Ectodermal cell (in vitro differentiated cells): ENCODE measurements around the gene PCDHGA7.
"Not testable (repeated sequence)": the region's sequence is repeated elsewhere in the genome, so short reads cannot be mapped to it uniquely, and the experiment has no call there.

Experiments used
- H3K27ac ChIP-seq: 2 replicates; pipeline ENCODE4 v1.7.0; 2013; ENCODE audit warnings: mild to moderate bottlenecking, low read depth, low read length; ENCODE audit not compliant: insufficient read depth, poor library complexity, severe bottlenecking
- H3K27me3 ChIP-seq: 2 replicates; pipeline ENCODE4 v1.7.0; 2013; ENCODE audit warnings: mild to moderate bottlenecking, low read length; ENCODE audit not compliant: insufficient read depth, control insufficient read depth, poor library complexity, severe bottlenecking
- H3K36me3 ChIP-seq: one replicate; pipeline ENCODE4 v1.7.0; 2013; ENCODE audit warnings: low read length; ENCODE audit not compliant: control insufficient read depth, insufficient read depth
- H3K4me1 ChIP-seq: one replicate; pipeline ENCODE4 v1.7.0; 2013; ENCODE audit warnings: low read length; ENCODE audit not compliant: control insufficient read depth, insufficient read depth
- H3K4me3 ChIP-seq: 2 replicates; pipeline ENCODE4 v1.7.0; 2013; ENCODE audit warnings: low read depth, low read length, control low read depth; ENCODE audit not compliant: insufficient read depth
- H3K9me3 ChIP-seq: 2 replicates; pipeline ENCODE4 v1.7.0; 2013; ENCODE audit warnings: mild to moderate bottlenecking, low read length, moderate library complexity; ENCODE audit not compliant: control insufficient read depth
- WGBS, 2 experiments: methylation state at CpG; one replicate each; pipeline ENCODE4 v1.1.7; 2013; ENCODE audit warnings: missing lambda C conversion rate in 2 of 2; 5-methylcytosine and 5-hydroxymethylcytosine counted together

Gene PCDHGA7

GRCh38 chr5:141366016-141366896 is 16.3 kb upstream of the PCDHGA7 start:
- no peak overlapping the region for H3K27ac ChIP-seq
- no peaks in the 10 kb centered on the region for H3K27me3 ChIP-seq
- no peak overlapping the region for H3K4me3 ChIP-seq
- H3K4me1 ChIP-seq, result no peaks in the 10 kb centered on the region
- peaks cover 4% of the 10 kb centered on the region for H3K36me3 ChIP-seq
- 95% methylated on average over 46 of the region's 46 CpGs for WGBS, 2 experiments
- peaks cover 2% of the 10 kb centered on the region for H3K9me3 ChIP-seq

DNA sequence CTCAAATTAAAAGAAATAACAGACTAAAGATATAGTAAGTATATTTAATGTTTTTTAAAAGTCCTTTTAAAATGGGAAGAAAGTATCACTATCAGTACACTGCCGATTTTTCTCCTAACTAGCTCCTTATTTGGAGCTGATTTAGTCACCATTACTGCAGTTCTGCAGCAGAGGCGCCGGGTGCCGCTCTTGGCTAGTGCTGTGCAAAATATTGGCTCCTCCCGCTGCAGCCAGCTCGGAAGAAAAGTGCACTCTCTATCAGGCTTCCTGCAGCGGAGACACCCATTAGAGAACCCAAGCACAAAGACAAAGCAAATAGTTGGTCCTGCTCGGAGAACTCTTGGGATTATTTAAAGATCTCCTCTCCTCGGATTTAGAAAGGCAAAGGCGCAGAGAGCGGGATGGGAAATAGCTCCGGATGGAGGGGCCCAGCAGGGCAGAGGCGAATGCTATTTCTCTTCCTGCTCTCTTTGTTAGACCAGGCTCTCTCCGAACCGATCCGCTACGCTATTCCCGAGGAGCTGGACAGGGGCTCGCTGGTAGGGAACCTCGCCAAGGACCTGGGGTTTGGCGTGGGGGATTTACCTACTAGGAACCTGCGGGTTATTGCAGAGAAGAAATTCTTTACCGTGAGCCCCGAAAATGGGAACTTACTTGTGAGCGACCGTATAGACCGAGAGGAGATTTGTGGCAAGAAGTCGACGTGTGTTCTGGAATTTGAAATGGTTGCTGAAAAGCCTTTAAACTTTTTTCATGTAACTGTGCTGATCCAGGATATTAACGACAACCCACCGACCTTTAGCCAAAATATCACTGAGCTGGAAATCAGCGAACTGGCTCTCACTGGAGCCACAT is 12.3 kb upstream of the PCDHGA7 start, which contains the start of gene PCDHGB3:
TSS of gene PCDHGB3 (plus strand) at position 249 of the 855 bp plus-strand sequence. CDS start at position 402, 153 bp downstream.
- WGBS, 2 experiments, result 94 to 95% methylated on average over 32 of the region's 32 CpGs
- H3K36me3 ChIP-seq, result no peaks in the 10 kb centered on the region
- H3K27me3 ChIP-seq, result no peaks in the 10 kb centered on the region
- no peak within 1 kb of the TSS for H3K4me3 ChIP-seq
- H3K9me3 ChIP-seq, result peaks cover 10% of the 10 kb centered on the region
- no peak within 1 kb of the TSS for H3K27ac ChIP-seq
- no peaks in the 10 kb centered on the region for H3K4me1 ChIP-seq

- peaks cover 10% of the 10 kb centered on the region for H3K9me3 ChIP-seq
- no peaks in the 10 kb centered on the region for H3K27me3 ChIP-seq
- WGBS, 2 experiments, result 95 to 96% methylated on average over 69 of the region's 69 CpGs
- no peak overlapping the region for H3K27ac ChIP-seq
- H3K36me3 ChIP-seq, result no peaks in the 10 kb centered on the region
- H3K4me1 ChIP-seq, result no peaks in the 10 kb centered on the region
- no peak overlapping the region for H3K4me3 ChIP-seq
Observed at GRCh38 chr5:141371572-141372475, 10.7 kb upstream of the PCDHGA7 start.

DNA sequence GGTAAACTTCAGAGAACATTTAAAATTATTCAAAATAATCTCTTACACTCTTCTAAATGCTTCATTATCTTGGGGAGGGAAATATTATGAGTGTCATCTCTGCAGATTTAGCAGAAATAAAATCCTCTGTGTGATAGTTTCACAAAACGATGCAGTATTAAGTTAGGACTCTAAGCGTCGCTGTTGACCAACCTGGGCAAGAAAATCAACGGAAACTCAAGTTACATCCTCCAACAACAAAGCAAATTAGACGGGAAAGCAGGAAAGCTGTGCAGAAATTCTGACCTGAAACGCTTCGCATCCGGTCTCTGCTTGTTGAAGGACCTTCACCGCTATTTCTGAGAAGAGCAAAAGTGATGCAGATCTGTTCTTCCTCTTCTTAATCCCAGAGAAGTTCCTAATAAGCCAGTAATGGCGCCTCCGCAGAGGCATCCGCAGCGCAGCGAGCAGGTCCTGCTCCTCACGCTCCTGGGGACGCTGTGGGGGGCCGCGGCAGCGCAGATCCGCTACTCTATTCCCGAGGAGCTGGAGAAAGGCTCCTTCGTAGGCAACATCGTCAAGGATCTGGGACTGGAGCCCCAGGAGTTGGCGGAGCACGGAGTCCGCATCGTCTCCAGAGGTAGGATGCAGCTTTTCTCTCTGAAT is 8.7 kb upstream of the PCDHGA7 start, which contains the start of gene PCDHGA6:
TSS of gene PCDHGA6 (plus strand) at position 219 of the 645 bp plus-strand sequence. CDS start at position 412, 193 bp downstream.
- Histone ChIP-seq H3K4me1 (no peaks in the 10 kb centered on the region), H3K36me3 (no peaks in the 10 kb centered on the region), H3K27ac (no peak within 1 kb of the TSS), H3K4me3 (no peak within 1 kb of the TSS), H3K27me3 (no peaks in the 10 kb centered on the region), H3K9me3 (peaks cover 10% of the 10 kb centered on the region)
- 94% methylated on average over 27 of the region's 27 CpGs for WGBS, 2 experiments

DNA sequence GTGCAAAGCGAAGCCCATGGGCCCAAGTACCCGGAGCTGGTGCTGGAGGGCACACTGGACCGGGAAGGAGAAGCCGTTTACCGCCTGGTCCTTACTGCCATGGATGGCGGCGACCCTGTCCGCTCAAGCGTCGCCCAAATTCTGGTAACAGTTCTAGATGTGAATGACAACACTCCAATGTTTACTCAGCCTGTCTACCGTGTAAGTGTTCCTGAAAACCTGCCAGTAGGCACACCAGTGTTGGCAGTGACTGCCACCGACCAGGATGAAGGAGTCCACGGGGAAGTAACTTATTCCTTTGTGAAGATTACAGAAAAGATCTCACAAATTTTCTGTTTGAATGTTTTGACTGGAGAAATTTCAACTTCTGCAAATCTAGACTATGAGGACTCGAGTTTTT is 7.9 kb upstream of the PCDHGA7 start:
- Histone ChIP-seq H3K4me3 (no peak overlapping the region), H3K27ac (no peak overlapping the region), H3K4me1 (no peaks in the 10 kb centered on the region), H3K27me3 (no peaks in the 10 kb centered on the region), H3K36me3 (no peaks in the 10 kb centered on the region), H3K9me3 (peaks cover 10% of the 10 kb centered on the region)
- WGBS, 2 experiments, result 94 to 96% methylated on average over 14 of the region's 14 CpGs

- H3K27ac ChIP-seq, H3K4me3 ChIP-seq, H3K27me3 ChIP-seq, H3K9me3 ChIP-seq, H3K4me1 ChIP-seq, H3K36me3 ChIP-seq: not testable (repeated sequence)
- 94 to 96% methylated on average over 36 of the region's 48 CpGs for WGBS, 2 experiments
Observed at GRCh38 chr5:141375444-141376155, 6.9 kb upstream of the PCDHGA7 start.

DNA sequence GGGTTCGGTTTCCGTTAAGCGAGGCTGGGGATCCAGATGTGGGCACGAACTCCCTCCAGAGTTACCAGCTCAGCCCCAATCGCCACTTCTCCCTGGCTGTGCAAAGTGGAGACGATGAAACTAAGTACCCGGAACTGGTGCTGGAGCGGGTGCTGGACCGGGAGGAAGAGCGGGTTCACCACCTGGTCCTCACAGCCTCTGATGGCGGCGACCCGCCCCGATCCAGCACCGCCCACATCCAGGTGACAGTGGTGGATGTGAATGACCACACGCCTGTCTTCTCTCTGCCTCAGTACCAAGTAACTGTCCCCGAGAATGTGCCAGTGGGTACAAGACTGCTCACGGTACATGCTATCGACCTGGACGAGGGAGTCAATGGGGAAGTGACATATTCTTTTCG is 803 bp downstream of the PCDHGA7 start:
- Histone ChIP-seq H3K27me3 (no peaks in the 10 kb centered on the region), H3K9me3 (peaks cover 3% of the 10 kb centered on the region), H3K4me1 (no peaks in the 10 kb centered on the region), H3K27ac (no peak overlapping the region), H3K4me3 (no peak overlapping the region), H3K36me3 (no peaks in the 10 kb centered on the region)
- 94 to 96% methylated on average over 21 of the region's 21 CpGs for WGBS, 2 experiments

- Histone ChIP-seq H3K27me3 (no peaks in the 10 kb centered on the region), H3K36me3 (no peaks in the 10 kb centered on the region), H3K4me1 (no peaks in the 10 kb centered on the region), H3K4me3 (no peak overlapping the region), H3K9me3 (peaks cover 7% of the 10 kb centered on the region), H3K27ac (no peak overlapping the region)
- 94 to 96% methylated on average over 43 of the region's 43 CpGs for WGBS, 2 experiments
Observed at GRCh38 chr5:141384471-141385267, 2.1 kb downstream of the PCDHGA7 start.
